ENCODE measurements around the gene FAM162A. TPM values are rescaled to one million over a fixed set of nuclear protein-coding genes. Genes with fewer than 3 reads are reported as not detected.

FAM162A gene
- total RNA-seq, 1 experiment from 2014 or later = 32.7 TPM

GRCh38 chr3:122382888-122383666 is 905 bp upstream of the FAM162A start, which contains the start of gene MIX23:
Gene MIX23 (minus strand): TSS chr3:122383231. CDS start chr3:122383224, 7 bp downstream.
- peak; percentile 79 for DNase-seq (ENCODE audit: extremely low read depth, low read depth)

- no peak for DNase-seq (ENCODE audit: extremely low read depth, low read depth)
Measured at GRCh38 chr3:122387709-122388108, 3.7 kb downstream of the FAM162A start.

- no peak for DNase-seq (ENCODE audit: extremely low read depth, low read depth)
Measured at GRCh38 chr3:122389197-122389596, 5.2 kb downstream of the FAM162A start.

- DNase-seq (ENCODE audit: extremely low read depth, low read depth) = no peak
Measured at GRCh38 chr3:122389892-122390291, 5.9 kb downstream of the FAM162A start.

- no peak for DNase-seq (ENCODE audit: extremely low read depth, low read depth)
Measured at GRCh38 chr3:122390665-122391064, 6.7 kb downstream of the FAM162A start.

GRCh38 chr3:122391681-122392446 is 7.9 kb downstream of the FAM162A start:
- no peak for DNase-seq (ENCODE audit: extremely low read depth, low read depth)

GRCh38 chr3:122392868-122393844 is 9.2 kb downstream of the FAM162A start:
- DNase-seq (ENCODE audit: extremely low read depth, low read depth) = peak; percentile 25

- no peak for DNase-seq (ENCODE audit: extremely low read depth, low read depth)
Measured at GRCh38 chr3:122394173-122394572, 10.2 kb downstream of the FAM162A start.

- no peak for DNase-seq (ENCODE audit: extremely low read depth, low read depth)
Measured at GRCh38 chr3:122395582-122395981, 11.6 kb downstream of the FAM162A start.

- DNase-seq (ENCODE audit: extremely low read depth, low read depth) = no peak
Measured at GRCh38 chr3:122396511-122396910, 12.5 kb downstream of the FAM162A start.

GRCh38 chr3:122397201-122397600 is 13.2 kb downstream of the FAM162A start:
- no peak for DNase-seq (ENCODE audit: extremely low read depth, low read depth)

- DNase-seq (ENCODE audit: extremely low read depth, low read depth) = no peak
Measured at GRCh38 chr3:122398920-122399319, 14.9 kb downstream of the FAM162A start.

- DNase-seq (ENCODE audit: extremely low read depth, low read depth) = no peak
Measured at GRCh38 chr3:122403489-122403888, 19.5 kb downstream of the FAM162A start.

GRCh38 chr3:122405015-122405414 is 21.0 kb downstream of the FAM162A start:
- DNase-seq (ENCODE audit: extremely low read depth, low read depth) = no peak

GRCh38 chr3:122406198-122406597 is 22.2 kb downstream of the FAM162A start:
- no peak for DNase-seq (ENCODE audit: extremely low read depth, low read depth)

GRCh38 chr3:122407946-122408345 is 24.0 kb downstream of the FAM162A start:
- DNase-seq (ENCODE audit: extremely low read depth, low read depth) = no peak

GRCh38 chr3:122409446-122409845 is 25.5 kb downstream of the FAM162A start:
- no peak for DNase-seq (ENCODE audit: extremely low read depth, low read depth)

- DNase-seq (ENCODE audit: extremely low read depth, low read depth) = no peak
Measured at GRCh38 chr3:122410111-122410510, 26.1 kb downstream of the FAM162A start.

GRCh38 chr3:122410639-122411038 is 26.7 kb downstream of the FAM162A start:
- no peak for DNase-seq (ENCODE audit: extremely low read depth, low read depth)

GRCh38 chr3:122414391-122414790 is 30.4 kb downstream of the FAM162A start:
- DNase-seq (ENCODE audit: extremely low read depth, low read depth) = no peak
